Measurements from ENCODE around the gene BRCC3. TPM values are rescaled to one million over a fixed set of nuclear protein-coding genes. Genes with fewer than 3 reads are reported as not detected.
A peak's percentile ranks its signal among the peaks of the same experiment; 100 is the strongest.

BRCC3 gene
- total and polyA plus RNA-seq, 2 donors (not counting 3 experiments of a cell fraction or from before 2014, with no cell fraction given) = 12.4 to 25.5 TPM

- intact Hi-C loops (cut with micrococcal nuclease) = loop anchor here (1.0 to 10.0 kb wide), 2 partner anchors 120 to 726 kb away; partner anchors contain the start of gene VBP1
- Histone ChIP-seq H3K4me1 (ENCODE audit: control insufficient read depth, extremely low read depth, insufficient read depth, low read length) (no peaks in the 10 kb centered on the region), H3K4me2 (ENCODE audit: insufficient read depth, low read length) (no peak overlapping the region), H3K27ac (ENCODE audit: insufficient read depth, low read depth, low read length) (no peak overlapping the region), H3K9me3 (replicated peaks; ENCODE audit: control insufficient read depth, insufficient read depth, low read length) (no peaks in the 10 kb centered on the region), H2AFZ (ENCODE audit: low read depth, low read length) (no peak overlapping the region), H3K36me3 (ENCODE audit: control insufficient read depth in 2 of 2, extremely low read depth in 1 of 2, insufficient read depth in 2 of 2, low read length in 2 of 2) (no peaks in the 10 kb centered on the region), H3K4me3 (replicated peaks in 1 of 3; ENCODE audit: insufficient read depth in 1 of 3, low read depth in 1 of 3, low read length in 3 of 3) (no peak overlapping the region), H3K9me1 (replicated peaks; ENCODE audit: control insufficient read depth, extremely low read depth, insufficient read depth, low read length) (no peaks in the 10 kb centered on the region), H3K79me2 (ENCODE audit: control insufficient read depth, insufficient read depth, low read length) (no peaks in the 10 kb centered on the region), H3K9ac (replicated peaks; ENCODE audit: extremely low read depth, insufficient read depth, low read length) (no peak overlapping the region), H3K27me3 (ENCODE audit: control insufficient read depth in 2 of 2, insufficient read depth in 2 of 2, low read length in 2 of 2) (no peaks in the 10 kb centered on the region), H4K20me1 (replicated peaks; ENCODE audit: control insufficient read depth, extremely low read depth, insufficient read depth, low read length) (no peaks in the 10 kb centered on the region)
- DNase-seq (ENCODE audit: low read depth, low spot score) = peak; percentile 27
- CTCF ChIA-PET = interaction anchor here (0.6 to 1.8 kb wide), 6 partner anchors 10 to 122 kb away, joined by 3 to 7 read pairs (median 3); partner anchors contain the start of genes BRCC3 and VBP1
- POLR2A ChIA-PET = no interaction called here
- no peak for FAIRE-seq
- dilution Hi-C loops (cut with MboI; ENCODE audit: extremely low pct_ligation_motif_present, low sequenced_read_pairs) = no loop called here
- BruUV-seq (replicated peaks) = no TSS peak
- TF ChIP-seq POLR2A (IDR thresholded peaks at IDR 0.05; ENCODE audit: low read depth, low read length) (no peak), CTCF (IDR thresholded peaks at IDR 0.05; ENCODE audit: extremely low read depth in 1 of 2, insufficient read depth in 1 of 2, low read depth in 1 of 2, low read length in 2 of 2) (peak; percentile 42 to 49)
These were observed 23.3 kb downstream of the BRCC3 start for GRCh38 chrX:155094468-155095061.

- intact Hi-C loops (cut with micrococcal nuclease) (no loop called here), dilution Hi-C loops (cut with MboI; ENCODE audit: extremely low pct_ligation_motif_present, low sequenced_read_pairs) (no loop called here)
- Histone ChIP-seq H3K27me3 (ENCODE audit: control insufficient read depth in 2 of 2, insufficient read depth in 2 of 2, low read length in 2 of 2) (no peaks in the 10 kb centered on the region), H3K27ac (ENCODE audit: insufficient read depth, low read depth, low read length) (no peak overlapping the region), H3K9me1 (replicated peaks; ENCODE audit: control insufficient read depth, extremely low read depth, insufficient read depth, low read length) (no peaks in the 10 kb centered on the region), H3K79me2 (ENCODE audit: control insufficient read depth, insufficient read depth, low read length) (no peaks in the 10 kb centered on the region), H3K4me3 (replicated peaks in 1 of 3; ENCODE audit: insufficient read depth in 1 of 3, low read depth in 1 of 3, low read length in 3 of 3) (no peak overlapping the region), H3K9me3 (replicated peaks; ENCODE audit: control insufficient read depth, insufficient read depth, low read length) (no peaks in the 10 kb centered on the region), H3K4me1 (ENCODE audit: control insufficient read depth, extremely low read depth, insufficient read depth, low read length) (no peaks in the 10 kb centered on the region), H2AFZ (ENCODE audit: low read depth, low read length) (no peak overlapping the region), H3K36me3 (ENCODE audit: control insufficient read depth in 2 of 2, extremely low read depth in 1 of 2, insufficient read depth in 2 of 2, low read length in 2 of 2) (peaks cover 0 to 2% of the 10 kb centered on the region in 2 experiments), H3K9ac (replicated peaks; ENCODE audit: extremely low read depth, insufficient read depth, low read length) (no peak overlapping the region), H3K4me2 (ENCODE audit: insufficient read depth, low read length) (no peak overlapping the region), H4K20me1 (replicated peaks; ENCODE audit: control insufficient read depth, extremely low read depth, insufficient read depth, low read length) (no peaks in the 10 kb centered on the region)
- no TSS peak for BruUV-seq (replicated peaks)
- POLR2A ChIA-PET = no interaction called here
- DNase-seq (ENCODE audit: low read depth, low spot score) (no peak), FAIRE-seq (no peak)
- TF ChIP-seq CTCF (IDR thresholded peaks at IDR 0.05; ENCODE audit: extremely low read depth in 1 of 2, insufficient read depth in 1 of 2, low read depth in 1 of 2, low read length in 2 of 2) (no peak), MYC (IDR thresholded peaks at IDR 0.05; ENCODE audit: low read depth, low read length) (no peak), POLR2A (IDR thresholded peaks at IDR 0.05; ENCODE audit: low read depth, low read length) (no peak), POLR2AphosphoS5 (IDR thresholded peaks at IDR 0.05; ENCODE audit: insufficient read depth, low read depth, low read length) (no peak), GATA2 (IDR thresholded peaks at IDR 0.05; ENCODE audit: insufficient read depth, insufficient read length, low read depth, low read length) (no peak), FOS (IDR thresholded peaks at IDR 0.05; ENCODE audit: borderline replicate concordance, insufficient read depth, low read length) (no peak), EZH2 (IDR thresholded peaks at IDR 0.05; ENCODE audit: borderline replicate concordance, low read depth, low read length, severe bottlenecking) (no peak), JUN (IDR thresholded peaks at IDR 0.05; ENCODE audit: borderline replicate concordance, insufficient read depth, insufficient read length, low read depth) (no peak), MAX (IDR thresholded peaks at IDR 0.05; ENCODE audit: insufficient read depth, insufficient read length) (no peak)
- CTCF ChIA-PET = no interaction called here
These were observed 34.6 kb downstream of the BRCC3 start for GRCh38 chrX:155105919-155106318.

Measured in endothelial cell of umbilical vein (primary cell).